Breast epithelium (tissue), 3 donors: ENCODE results near the gene DNAH17.

ENCODE experiments used
- POLR2A ChIP-seq: fragments of 450-650 bp; IDR thresholded peaks from one replicate; pipeline ENCODE4 v1.6.1; 2016; ENCODE audit warnings: antibody characterized with exemption, mild to moderate bottlenecking, moderate library complexity
- TF ChIP-seq, protein P1 (sequence below), 3 donors: fragments of 450-650 bp; IDR thresholded peaks; one replicate each; pipeline ENCODE4 v1.5.1; 2016 to 2017; ENCODE audit warnings: antibody characterized with exemption in 3 of 3, mild to moderate bottlenecking in 3 of 3, moderate library complexity in 3 of 3

DNA sequence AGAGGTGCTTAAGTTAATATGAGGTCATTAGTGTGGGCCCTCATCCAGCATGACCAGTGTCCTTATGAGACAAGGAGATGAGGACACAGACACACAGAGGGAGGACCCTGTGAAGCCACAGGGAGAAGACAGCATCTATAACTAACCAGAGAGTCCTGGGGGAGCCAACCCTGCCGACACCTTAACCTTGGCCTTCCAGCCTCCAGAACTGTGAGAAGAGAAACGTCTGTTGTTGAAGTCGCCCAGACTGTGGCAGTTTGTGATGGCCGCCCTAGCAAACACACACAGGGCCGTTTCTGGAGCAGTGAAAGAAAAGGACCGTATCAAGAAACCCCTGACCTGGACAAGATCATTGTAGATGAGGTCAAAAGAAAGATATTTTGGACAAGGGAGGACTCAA, 26.7 kb downstream of the DNAH17 start:
- TF ChIP-seq, protein P1, sequence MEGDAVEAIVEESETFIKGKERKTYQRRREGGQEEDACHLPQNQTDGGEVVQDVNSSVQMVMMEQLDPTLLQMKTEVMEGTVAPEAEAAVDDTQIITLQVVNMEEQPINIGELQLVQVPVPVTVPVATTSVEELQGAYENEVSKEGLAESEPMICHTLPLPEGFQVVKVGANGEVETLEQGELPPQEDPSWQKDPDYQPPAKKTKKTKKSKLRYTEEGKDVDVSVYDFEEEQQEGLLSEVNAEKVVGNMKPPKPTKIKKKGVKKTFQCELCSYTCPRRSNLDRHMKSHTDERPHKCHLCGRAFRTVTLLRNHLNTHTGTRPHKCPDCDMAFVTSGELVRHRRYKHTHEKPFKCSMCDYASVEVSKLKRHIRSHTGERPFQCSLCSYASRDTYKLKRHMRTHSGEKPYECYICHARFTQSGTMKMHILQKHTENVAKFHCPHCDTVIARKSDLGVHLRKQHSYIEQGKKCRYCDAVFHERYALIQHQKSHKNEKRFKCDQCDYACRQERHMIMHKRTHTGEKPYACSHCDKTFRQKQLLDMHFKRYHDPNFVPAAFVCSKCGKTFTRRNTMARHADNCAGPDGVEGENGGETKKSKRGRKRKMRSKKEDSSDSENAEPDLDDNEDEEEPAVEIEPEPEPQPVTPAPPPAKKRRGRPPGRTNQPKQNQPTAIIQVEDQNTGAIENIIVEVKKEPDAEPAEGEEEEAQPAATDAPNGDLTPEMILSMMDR (IDR thresholded peaks at IDR 0.05), result no peak
- no peak for TF ChIP-seq POLR2A
